HG03565 (cell line): ENCODE results near the gene PDPK1.
"Not testable (repeated sequence)": the region's sequence is repeated elsewhere in the genome, so short reads cannot be mapped to it uniquely, and the experiment has no call there.

Experiments
- ATAC-seq: cut with Tn5 transposase; IDR thresholded peaks from one replicate; pipeline ENCODE4 v1.9.1; 2021; ENCODE audit warnings: mild to moderate bottlenecking, moderate library complexity; ENCODE audit not compliant: unreplicated experiment

The PDPK1 gene

GRCh38 chr16:2609827-2610470 lies 72.1 kb downstream of the PDPK1 start:
- no peak for ATAC-seq

- ATAC-seq, result no peak
Observed at GRCh38 chr16:2610781-2611498, 73.1 kb downstream of the PDPK1 start.

- ATAC-seq, result no peak
Observed at GRCh38 chr16:2611499-2611862, 73.7 kb downstream of the PDPK1 start.

- ATAC-seq, result not testable (repeated sequence)
Observed at GRCh38 chr16:2611877-2612276, 74.1 kb downstream of the PDPK1 start.

- not testable (repeated sequence) for ATAC-seq
Observed at GRCh38 chr16:2613251-2613650, 75.4 kb downstream of the PDPK1 start.

- no peak for ATAC-seq
Observed at GRCh38 chr16:2614761-2615191, 77.0 kb downstream of the PDPK1 start.

GRCh38 chr16:2618964-2619363 lies 81.1 kb downstream of the PDPK1 start:
- not testable (repeated sequence) for ATAC-seq

- ATAC-seq, result not testable (repeated sequence)
Observed at GRCh38 chr16:2619628-2620027, 81.8 kb downstream of the PDPK1 start.

DNA sequence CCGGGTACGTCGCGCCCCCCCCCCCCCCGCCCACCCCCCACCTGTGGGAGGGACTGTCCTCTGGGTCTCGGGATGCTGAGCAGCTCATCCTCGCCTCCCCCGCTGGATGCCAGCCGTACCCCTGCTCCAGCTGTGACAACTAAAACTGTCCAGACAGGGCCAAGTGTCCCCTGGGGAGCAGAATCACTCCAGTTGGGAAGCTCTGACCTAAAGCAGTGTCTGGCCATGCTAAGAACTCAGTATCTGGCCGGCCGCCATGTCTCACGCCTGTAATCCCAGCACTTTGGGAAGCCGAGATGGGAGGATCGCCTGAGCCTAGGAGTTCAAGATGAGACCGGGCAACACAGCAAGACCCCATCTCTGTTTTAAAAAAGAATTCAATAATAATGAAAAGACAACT lies 83.0 kb downstream of the PDPK1 start:
- not testable (repeated sequence) for ATAC-seq

DNA sequence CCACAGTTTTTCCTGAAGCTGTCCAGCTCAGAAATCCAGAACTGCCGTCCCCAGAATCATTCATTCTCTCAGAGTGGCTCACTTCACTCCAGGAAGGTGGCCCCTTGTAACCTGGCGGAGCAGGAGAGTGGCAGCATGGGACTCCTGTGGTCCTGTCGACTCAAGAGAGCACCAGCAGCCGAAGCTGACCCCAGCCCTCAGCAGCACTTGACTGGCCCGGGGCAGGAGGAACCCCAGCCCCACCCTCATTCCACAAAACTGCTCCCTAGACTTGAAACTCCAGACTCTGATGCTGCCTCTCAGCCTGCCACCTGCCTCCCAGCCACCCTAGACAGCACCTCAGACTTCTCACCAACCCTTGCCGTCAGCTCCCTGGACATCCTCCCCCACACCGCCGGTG lies 83.6 kb downstream of the PDPK1 start:
- not testable (repeated sequence) for ATAC-seq

DNA sequence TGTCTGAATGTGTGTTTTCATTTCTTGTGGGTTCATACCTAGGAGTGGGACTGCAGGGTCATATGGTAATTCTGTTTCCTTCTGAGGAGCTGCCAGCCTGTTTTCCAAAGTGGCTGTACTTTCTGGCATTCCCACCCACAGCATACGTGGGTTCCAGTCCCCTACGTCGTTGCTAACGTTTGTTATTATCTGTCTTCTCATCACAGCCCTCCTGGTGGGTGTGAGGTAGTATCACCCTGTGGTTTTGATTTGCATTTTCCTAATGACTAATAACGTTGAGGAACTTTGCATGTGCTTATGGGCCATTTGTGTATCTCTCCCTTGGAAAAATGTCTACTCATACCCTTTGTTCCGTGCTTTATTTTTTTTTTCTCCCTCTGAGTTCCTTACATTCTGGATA lies 89.3 kb downstream of the PDPK1 start:
- ATAC-seq, result not testable (repeated sequence)

GRCh38 chr16:2631203-2631602 lies 93.4 kb downstream of the PDPK1 start:
- not testable (repeated sequence) for ATAC-seq

- ATAC-seq, result not testable (repeated sequence)
Observed at GRCh38 chr16:2632291-2632690, 94.5 kb downstream of the PDPK1 start.

GRCh38 chr16:2639071-2639721 lies 101.4 kb downstream of the PDPK1 start:
- peak; percentile 40 for ATAC-seq

- peak; percentile 28 for ATAC-seq
Observed at GRCh38 chr16:2639722-2640072, 101.9 kb downstream of the PDPK1 start.

DNA sequence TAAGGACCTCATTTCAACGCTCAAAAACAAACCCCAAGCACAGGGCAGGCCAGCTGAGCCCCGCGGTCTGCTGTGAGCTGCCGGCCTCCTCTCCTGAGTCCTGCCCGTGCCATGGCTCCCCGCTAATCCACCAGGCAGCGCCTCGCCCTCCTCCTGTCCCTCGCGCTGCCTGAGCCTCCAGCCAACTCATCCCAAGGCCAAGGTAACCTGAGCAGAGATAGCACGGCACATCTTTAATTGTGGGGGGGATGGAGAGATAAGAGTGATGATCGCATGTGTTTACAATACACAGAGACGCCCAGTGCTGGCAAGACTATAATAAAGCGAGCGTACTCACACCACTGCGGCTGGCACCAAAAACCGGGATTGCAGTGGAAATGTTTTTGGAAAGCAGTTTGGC lies 104.7 kb downstream of the PDPK1 start:
- ATAC-seq, result not testable (repeated sequence)

DNA sequence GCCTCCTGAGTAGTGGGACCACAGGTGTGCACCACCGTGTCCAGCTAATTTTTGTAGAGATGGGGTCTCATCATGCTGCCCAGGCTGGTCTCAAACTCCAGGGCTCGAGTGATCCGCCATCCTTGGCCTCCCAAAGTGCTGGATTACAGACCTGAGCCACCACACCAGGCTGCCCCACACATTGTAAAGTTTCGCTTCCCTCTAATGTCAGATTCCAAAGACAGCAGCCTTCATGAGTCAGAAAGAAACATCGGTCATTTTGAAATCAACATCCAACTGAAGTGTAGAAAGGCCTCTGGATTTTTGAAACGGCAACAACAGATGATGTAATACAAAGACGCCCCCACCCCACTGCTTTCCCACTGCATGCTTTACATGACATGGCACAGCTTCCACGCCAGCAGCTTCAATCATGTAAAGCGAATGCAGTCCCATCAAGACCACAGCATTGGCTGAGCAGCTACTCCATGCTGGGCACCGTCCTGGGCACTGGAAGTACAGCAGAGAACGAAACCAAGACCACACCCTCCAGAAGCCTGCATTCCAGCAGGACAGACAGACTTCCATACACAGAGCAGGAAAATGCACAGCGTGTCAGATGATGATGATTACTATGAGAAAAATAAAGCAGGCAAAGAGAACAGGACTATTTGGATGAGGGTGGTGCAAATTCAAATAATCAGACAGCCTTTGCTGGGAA lies 107.1 kb downstream of the PDPK1 start:
- ATAC-seq, result not testable (repeated sequence)

DNA sequence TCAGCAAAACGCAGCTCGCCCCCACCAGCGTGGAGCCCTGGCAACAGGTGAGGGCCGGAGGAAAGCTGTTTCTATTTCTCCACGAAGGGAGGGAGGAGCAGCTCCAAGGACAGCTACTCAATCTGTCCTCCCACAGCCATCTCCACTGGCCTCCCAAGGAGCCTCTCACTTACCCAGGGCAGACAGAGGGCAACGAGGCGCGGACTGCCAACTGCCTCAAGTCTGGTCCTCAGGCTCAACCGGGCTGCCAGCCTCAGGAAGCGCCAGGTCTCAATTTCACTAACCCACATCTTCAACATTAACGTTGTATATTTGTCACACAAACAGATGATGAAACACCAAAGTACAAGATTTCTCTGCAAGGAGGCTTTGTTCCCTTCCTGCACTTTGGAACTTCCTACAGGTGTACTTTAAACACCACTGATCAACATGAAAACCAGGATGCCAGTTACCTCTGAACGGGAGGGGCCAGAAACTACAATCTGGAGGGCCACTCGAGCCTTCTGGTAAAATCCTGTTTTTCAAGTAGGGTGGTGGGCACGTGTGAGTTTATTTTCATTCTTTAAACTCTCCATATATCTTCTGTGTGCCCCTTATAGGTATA lies 113.5 kb downstream of the PDPK1 start:
- ATAC-seq, result not testable (repeated sequence)
